Measurements from ENCODE around the gene ASTN2.

- no peak for TF ChIP-seq POLR2A (IDR thresholded peaks at IDR 0.05)
- no peak for TF ChIP-seq EP300 (IDR thresholded peaks at IDR 0.05)
- TF ChIP-seq, protein P1, sequence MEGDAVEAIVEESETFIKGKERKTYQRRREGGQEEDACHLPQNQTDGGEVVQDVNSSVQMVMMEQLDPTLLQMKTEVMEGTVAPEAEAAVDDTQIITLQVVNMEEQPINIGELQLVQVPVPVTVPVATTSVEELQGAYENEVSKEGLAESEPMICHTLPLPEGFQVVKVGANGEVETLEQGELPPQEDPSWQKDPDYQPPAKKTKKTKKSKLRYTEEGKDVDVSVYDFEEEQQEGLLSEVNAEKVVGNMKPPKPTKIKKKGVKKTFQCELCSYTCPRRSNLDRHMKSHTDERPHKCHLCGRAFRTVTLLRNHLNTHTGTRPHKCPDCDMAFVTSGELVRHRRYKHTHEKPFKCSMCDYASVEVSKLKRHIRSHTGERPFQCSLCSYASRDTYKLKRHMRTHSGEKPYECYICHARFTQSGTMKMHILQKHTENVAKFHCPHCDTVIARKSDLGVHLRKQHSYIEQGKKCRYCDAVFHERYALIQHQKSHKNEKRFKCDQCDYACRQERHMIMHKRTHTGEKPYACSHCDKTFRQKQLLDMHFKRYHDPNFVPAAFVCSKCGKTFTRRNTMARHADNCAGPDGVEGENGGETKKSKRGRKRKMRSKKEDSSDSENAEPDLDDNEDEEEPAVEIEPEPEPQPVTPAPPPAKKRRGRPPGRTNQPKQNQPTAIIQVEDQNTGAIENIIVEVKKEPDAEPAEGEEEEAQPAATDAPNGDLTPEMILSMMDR (IDR thresholded peaks at IDR 0.05) = no peak
Observed at GRCh38 chr9:116516456-116516855, 898.4 kb downstream of the ASTN2 start.

Data from sigmoid colon (tissue), 4 donors.